GM12892 (cell line): ENCODE results near the gene PTPRN2.

Source experiments
- POLR2A ChIP-seq: IDR thresholded peaks from 2 replicates; pipeline ENCODE4 v1.6.1; 2011; ENCODE audit warnings: low read depth, low read length, control low read depth
- POLR2AphosphoS5 ChIP-seq: IDR thresholded peaks from 2 replicates; pipeline ENCODE4 v1.6.1; 2011; ENCODE audit warnings: low read depth, low read length, control low read depth

GRCh38 chr7:157780721-157781120 is 806.9 kb downstream of the PTPRN2 start:
- TF ChIP-seq POLR2A (no peak), POLR2AphosphoS5 (no peak)
